Muscle layer of duodenum (tissue), 2 donors: ENCODE measurements around the gene ZDHHC22.
A peak's percentile ranks its signal among the peaks of the same experiment; 100 is the strongest.

ENCODE experiments used
- H3K27ac ChIP-seq: one replicate; pipeline ENCODE4 v1.7.0; 2013; ENCODE audit warnings: mild to moderate bottlenecking, low read length
- H3K27me3 ChIP-seq: one replicate; pipeline ENCODE4 v1.7.0; 2013; ENCODE audit warnings: low read depth, mild to moderate bottlenecking, control low read depth, low read length
- H3K36me3 ChIP-seq, 2 donors: one replicate each; pipeline ENCODE4 v1.7.0; 2013; ENCODE audit warnings: low read length in 2 of 2, control low read depth in 1 of 2, mild to moderate bottlenecking in 1 of 2; ENCODE audit not compliant: insufficient read depth in 2 of 2, control insufficient read depth in 1 of 2
- H3K4me1 ChIP-seq, 2 donors: one replicate each; pipeline ENCODE4 v1.7.0; 2013; ENCODE audit warnings: low read length in 2 of 2, mild to moderate bottlenecking in 2 of 2, control low read depth in 1 of 2, moderate library complexity in 1 of 2; ENCODE audit not compliant: insufficient read depth in 2 of 2, control insufficient read depth in 1 of 2
- H3K4me3 ChIP-seq, 2 donors: one replicate each; pipeline ENCODE4 v1.7.0; 2013; ENCODE audit warnings: low read length in 2 of 2, low read depth in 1 of 2, mild to moderate bottlenecking in 1 of 2
- H3K9me3 ChIP-seq, 2 donors: one replicate each; pipeline ENCODE4 v1.7.0; 2013; ENCODE audit warnings: low read length in 2 of 2, control low read depth in 1 of 2, mild to moderate bottlenecking in 1 of 2; ENCODE audit not compliant: control insufficient read depth in 1 of 2
- donor health status: healthy.

ZDHHC22 gene

GRCh38 chr14:77141214-77142004 lies at the start of gene ZDHHC22:
Gene ZDHHC22, minus strand, starts transcription at chr14:77141791. Its CDS starts 2,053 bp downstream, at chr14:77139738.
- no peaks in the 10 kb centered on the region for H3K9me3 ChIP-seq
- H3K27ac ChIP-seq: no peak within 1 kb of the TSS
- H3K27me3 ChIP-seq: peaks cover 51% of the 10 kb centered on the region
- H3K4me1 ChIP-seq: peaks cover 0 to 28% of the 10 kb centered on the region in 2 donors
- H3K4me3 ChIP-seq: peak within 1 kb of the TSS in 1 of 2 donors; percentile 57
- no peaks in the 10 kb centered on the region for H3K36me3 ChIP-seq

GRCh38 chr14:77190977-77191376 lies 49.4 kb upstream of the ZDHHC22 start:
- Histone ChIP-seq H3K36me3 (no peaks in the 10 kb centered on the region), H3K27me3 (no peaks in the 10 kb centered on the region), H3K27ac (no peak overlapping the region), H3K4me3 (no peak overlapping the region), H3K9me3 (no peaks in the 10 kb centered on the region), H3K4me1 (no peaks in the 10 kb centered on the region)

- no peaks in the 10 kb centered on the region for H3K9me3 ChIP-seq
- no peaks in the 10 kb centered on the region for H3K36me3 ChIP-seq
- H3K27me3 ChIP-seq: peaks cover 6% of the 10 kb centered on the region
- no peak overlapping the region for H3K4me3 ChIP-seq
- no peak overlapping the region for H3K27ac ChIP-seq
- H3K4me1 ChIP-seq: no peaks in the 10 kb centered on the region
Observed at GRCh38 chr14:77189479-77189878, 47.9 kb upstream of the ZDHHC22 start.

GRCh38 chr14:77187649-77188012 lies 46.0 kb upstream of the ZDHHC22 start:
- Histone ChIP-seq H3K27me3 (peaks cover 20% of the 10 kb centered on the region), H3K4me3 (no peak overlapping the region), H3K27ac (no peak overlapping the region), H3K4me1 (peaks cover 0 to under 1% of the 10 kb centered on the region in 2 donors), H3K9me3 (no peaks in the 10 kb centered on the region), H3K36me3 (no peaks in the 10 kb centered on the region)

- Histone ChIP-seq H3K27ac (no peak overlapping the region), H3K4me1 (peaks cover 0 to 6% of the 10 kb centered on the region in 2 donors), H3K36me3 (no peaks in the 10 kb centered on the region), H3K4me3 (no peak overlapping the region), H3K9me3 (no peaks in the 10 kb centered on the region), H3K27me3 (peaks cover 20% of the 10 kb centered on the region)
Observed at GRCh38 chr14:77186911-77187648, 45.5 kb upstream of the ZDHHC22 start.

GRCh38 chr14:77185093-77185465 lies 43.5 kb upstream of the ZDHHC22 start:
- Histone ChIP-seq H3K9me3 (no peaks in the 10 kb centered on the region), H3K4me3 (no peak overlapping the region), H3K36me3 (no peaks in the 10 kb centered on the region), H3K4me1 (peaks cover 0 to 14% of the 10 kb centered on the region in 2 donors), H3K27me3 (peaks cover 32% of the 10 kb centered on the region), H3K27ac (no peak overlapping the region)

- H3K4me1 ChIP-seq: peaks cover 0 to 14% of the 10 kb centered on the region in 2 donors
- peaks cover 32% of the 10 kb centered on the region for H3K27me3 ChIP-seq
- no peaks in the 10 kb centered on the region for H3K36me3 ChIP-seq
- H3K27ac ChIP-seq: no peak overlapping the region
- no peak overlapping the region for H3K4me3 ChIP-seq
- H3K9me3 ChIP-seq: no peaks in the 10 kb centered on the region
Observed at GRCh38 chr14:77184396-77185092, 43.0 kb upstream of the ZDHHC22 start.

- Histone ChIP-seq H3K36me3 (no peaks in the 10 kb centered on the region), H3K27me3 (peaks cover 32% of the 10 kb centered on the region), H3K4me1 (peaks cover 0 to 14% of the 10 kb centered on the region in 2 donors), H3K4me3 (no peak overlapping the region), H3K9me3 (no peaks in the 10 kb centered on the region), H3K27ac (no peak overlapping the region)
Observed at GRCh38 chr14:77183896-77184295, 42.3 kb upstream of the ZDHHC22 start.

- no peak within 1 kb of the TSS for H3K27ac ChIP-seq
- H3K4me1 ChIP-seq: peaks cover 0 to 14% of the 10 kb centered on the region in 2 donors
- no peaks in the 10 kb centered on the region for H3K36me3 ChIP-seq
- peaks cover 32% of the 10 kb centered on the region for H3K27me3 ChIP-seq
- H3K4me3 ChIP-seq: peak within 1 kb of the TSS; percentile 30 to 60
- no peaks in the 10 kb centered on the region for H3K9me3 ChIP-seq
Observed at GRCh38 chr14:77181603-77182437, 40.2 kb upstream of the ZDHHC22 start, which contains the start of gene TMEM63C. Gene TMEM63C, plus strand, starts transcription at chr14:77181798. Its CDS starts 37,016 bp downstream, at chr14:77218814.

GRCh38 chr14:77180726-77181602 lies 39.4 kb upstream of the ZDHHC22 start:
- peaks cover 32% of the 10 kb centered on the region for H3K27me3 ChIP-seq
- peak overlapping the region in 1 of 2 donors; percentile 60 for H3K4me3 ChIP-seq
- no peak overlapping the region for H3K27ac ChIP-seq

More at GRCh38 chr14:77180726-77181602, 39.4 kb upstream of the ZDHHC22 start:
- no peaks in the 10 kb centered on the region for H3K36me3 ChIP-seq
- H3K9me3 ChIP-seq: no peaks in the 10 kb centered on the region
- peaks cover 0 to 14% of the 10 kb centered on the region in 2 donors for H3K4me1 ChIP-seq
